LNCAP (cell line): ENCODE measurements around the gene PCDHAC2.

Source experiments
- CTCF ChIP-seq: fragments of 450-650 bp; IDR thresholded peaks from 2 replicates; pipeline ENCODE4 v1.5.1; 2017; ENCODE audit warnings: mild to moderate bottlenecking

Gene PCDHAC2

DNA sequence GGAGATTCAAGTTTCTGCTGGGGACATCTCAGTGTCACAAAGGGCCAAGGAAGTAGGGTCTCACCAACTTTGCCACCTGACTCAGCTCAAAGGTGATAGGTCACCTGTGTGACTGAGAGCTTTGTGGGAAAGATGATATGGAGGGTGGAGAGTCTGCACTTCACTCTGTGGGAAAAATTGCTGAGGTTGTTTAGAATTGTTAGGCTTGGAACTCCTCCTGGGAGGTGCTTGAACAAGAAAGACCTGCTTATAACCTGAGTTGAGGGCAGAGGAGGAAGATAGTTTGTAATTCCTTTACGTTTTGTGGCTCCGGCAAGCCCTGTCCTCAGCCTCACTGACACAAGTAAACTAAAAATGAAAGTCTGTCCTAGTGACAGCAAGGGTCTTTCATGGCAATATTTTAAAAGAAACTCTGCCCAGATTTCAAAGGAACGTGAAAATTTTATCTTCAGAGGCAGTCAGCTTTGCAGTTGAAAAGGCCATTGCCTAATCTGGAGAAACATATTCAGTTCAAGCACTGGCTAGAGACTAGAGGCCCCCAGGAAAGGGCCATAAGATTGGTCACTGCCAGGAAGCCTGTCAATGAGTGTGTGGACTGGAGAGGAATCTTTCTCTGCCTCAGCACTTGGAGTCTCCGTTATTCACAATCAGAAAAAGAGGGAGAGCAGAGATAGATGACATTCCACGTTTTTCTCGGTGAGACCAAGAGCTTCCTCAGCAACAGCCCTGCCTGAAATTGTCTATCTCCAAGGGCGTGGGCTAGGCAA is 23.2 kb downstream of the PCDHAC2 start:
- TF ChIP-seq CTCF: no peak

DNA sequence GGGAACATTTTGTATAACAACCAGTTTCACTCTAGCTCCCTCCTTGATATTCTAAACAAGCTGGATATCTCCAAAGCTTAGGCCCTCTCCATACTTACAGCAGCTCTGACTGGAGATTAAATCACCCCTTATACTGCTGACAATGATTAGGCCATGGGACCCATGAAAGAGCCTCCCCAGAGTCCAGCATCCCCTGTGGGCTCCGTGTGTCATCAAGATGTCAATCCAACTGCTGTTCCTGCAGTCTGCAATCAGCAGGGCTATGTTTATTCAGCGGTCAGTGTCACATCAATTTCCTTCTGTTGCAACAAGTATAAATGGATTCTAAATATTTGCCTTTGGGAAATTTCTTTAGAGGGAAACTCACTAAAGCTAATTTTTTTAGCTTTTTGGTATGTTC is 26.6 kb downstream of the PCDHAC2 start:
- no peak for TF ChIP-seq CTCF

- no peak for TF ChIP-seq CTCF
These were observed 29.8 kb downstream of the PCDHAC2 start for GRCh38 chr5:140996060-140996459.

GRCh38 chr5:140998921-140999410 is 32.7 kb downstream of the PCDHAC2 start:
- TF ChIP-seq CTCF: no peak

GRCh38 chr5:141001446-141001843 is 35.2 kb downstream of the PCDHAC2 start:
- no peak for TF ChIP-seq CTCF

DNA sequence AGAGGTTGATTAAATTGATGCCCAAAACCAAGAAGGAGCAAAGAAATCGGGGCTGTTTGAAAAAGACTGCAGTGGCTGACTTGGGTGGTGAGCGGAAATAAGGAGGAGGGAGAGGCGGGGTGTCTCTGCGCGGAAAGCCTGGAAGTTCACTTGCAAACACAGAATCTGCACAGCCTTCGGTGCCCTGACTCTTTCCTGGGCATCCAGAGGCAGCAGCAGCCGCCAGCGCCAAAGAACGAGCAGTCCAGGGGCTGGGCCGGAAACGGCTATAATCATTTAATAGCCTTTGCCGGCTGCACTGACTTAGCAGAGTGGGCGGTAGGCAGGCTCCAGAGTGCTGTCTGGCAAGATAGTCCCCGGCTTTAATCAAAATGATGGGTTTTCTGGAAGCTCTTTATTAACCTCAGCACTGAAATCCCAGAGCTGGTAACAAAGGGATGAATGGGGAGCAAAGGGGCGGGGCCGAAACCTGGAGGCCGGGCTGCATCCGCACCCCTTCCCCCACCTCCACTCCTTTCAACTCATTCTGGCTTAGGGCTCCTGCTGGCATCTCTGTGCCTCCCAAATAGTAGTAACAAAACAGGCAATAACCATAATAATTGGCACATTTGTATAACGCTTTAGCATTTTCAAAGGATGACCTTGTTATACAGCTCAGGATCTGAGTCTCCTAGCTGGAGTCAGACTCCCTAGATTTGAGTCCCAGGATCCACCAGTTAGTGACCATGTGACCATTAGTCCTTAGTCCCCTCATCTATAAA is 35.7 kb downstream of the PCDHAC2 start:
- TF ChIP-seq CTCF: no peak

DNA sequence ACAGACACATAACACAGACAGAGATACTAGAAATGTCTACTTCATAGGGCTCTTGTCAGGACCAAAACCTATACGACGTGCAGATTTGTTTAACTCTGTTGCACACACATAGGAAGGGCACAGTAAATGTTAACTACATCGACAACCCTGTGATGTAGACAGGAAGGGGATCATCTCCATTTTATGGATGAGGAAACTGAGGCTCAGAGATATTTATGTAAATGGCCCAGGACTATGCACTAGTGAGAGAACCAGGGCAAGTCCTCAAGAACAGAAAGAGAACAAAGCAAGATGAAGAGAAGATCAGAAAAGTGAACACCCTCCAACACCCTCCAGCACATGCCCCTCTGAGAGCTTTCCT is 36.3 kb downstream of the PCDHAC2 start:
- no peak for TF ChIP-seq CTCF
